ENCODE measurements around the gene POMT1.

DNA sequence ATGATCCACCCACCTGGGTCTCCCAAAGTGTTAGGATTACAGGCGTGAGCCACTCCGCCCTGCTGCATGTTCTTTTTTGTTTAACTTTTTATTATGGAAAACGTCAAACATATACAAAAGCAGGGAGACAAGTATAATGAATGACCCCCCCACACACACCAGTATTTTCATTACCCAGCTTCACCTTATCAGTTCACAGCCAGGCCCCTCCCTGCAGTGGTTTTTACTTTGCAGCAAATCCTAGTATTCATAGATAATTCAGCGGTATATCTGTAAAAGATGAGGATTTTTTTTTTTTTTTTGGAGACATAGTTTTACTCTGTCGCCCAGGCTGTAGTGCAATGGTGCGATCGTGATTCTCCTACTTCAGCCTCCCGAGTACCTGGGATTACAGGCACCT lies 2.3 kb downstream of the POMT1 start:
- TF ChIP-seq, protein P1, sequence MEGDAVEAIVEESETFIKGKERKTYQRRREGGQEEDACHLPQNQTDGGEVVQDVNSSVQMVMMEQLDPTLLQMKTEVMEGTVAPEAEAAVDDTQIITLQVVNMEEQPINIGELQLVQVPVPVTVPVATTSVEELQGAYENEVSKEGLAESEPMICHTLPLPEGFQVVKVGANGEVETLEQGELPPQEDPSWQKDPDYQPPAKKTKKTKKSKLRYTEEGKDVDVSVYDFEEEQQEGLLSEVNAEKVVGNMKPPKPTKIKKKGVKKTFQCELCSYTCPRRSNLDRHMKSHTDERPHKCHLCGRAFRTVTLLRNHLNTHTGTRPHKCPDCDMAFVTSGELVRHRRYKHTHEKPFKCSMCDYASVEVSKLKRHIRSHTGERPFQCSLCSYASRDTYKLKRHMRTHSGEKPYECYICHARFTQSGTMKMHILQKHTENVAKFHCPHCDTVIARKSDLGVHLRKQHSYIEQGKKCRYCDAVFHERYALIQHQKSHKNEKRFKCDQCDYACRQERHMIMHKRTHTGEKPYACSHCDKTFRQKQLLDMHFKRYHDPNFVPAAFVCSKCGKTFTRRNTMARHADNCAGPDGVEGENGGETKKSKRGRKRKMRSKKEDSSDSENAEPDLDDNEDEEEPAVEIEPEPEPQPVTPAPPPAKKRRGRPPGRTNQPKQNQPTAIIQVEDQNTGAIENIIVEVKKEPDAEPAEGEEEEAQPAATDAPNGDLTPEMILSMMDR (IDR thresholded peaks at IDR 0.05): no peak
- TF ChIP-seq POLR2AphosphoS5 (IDR thresholded peaks at IDR 0.05; ENCODE audit: low read depth, low read length) (no peak), TCF7L2 (IDR thresholded peaks at IDR 0.05; ENCODE audit: low read depth, low read length) (no peak)
- TF ChIP-seq, protein P2, sequence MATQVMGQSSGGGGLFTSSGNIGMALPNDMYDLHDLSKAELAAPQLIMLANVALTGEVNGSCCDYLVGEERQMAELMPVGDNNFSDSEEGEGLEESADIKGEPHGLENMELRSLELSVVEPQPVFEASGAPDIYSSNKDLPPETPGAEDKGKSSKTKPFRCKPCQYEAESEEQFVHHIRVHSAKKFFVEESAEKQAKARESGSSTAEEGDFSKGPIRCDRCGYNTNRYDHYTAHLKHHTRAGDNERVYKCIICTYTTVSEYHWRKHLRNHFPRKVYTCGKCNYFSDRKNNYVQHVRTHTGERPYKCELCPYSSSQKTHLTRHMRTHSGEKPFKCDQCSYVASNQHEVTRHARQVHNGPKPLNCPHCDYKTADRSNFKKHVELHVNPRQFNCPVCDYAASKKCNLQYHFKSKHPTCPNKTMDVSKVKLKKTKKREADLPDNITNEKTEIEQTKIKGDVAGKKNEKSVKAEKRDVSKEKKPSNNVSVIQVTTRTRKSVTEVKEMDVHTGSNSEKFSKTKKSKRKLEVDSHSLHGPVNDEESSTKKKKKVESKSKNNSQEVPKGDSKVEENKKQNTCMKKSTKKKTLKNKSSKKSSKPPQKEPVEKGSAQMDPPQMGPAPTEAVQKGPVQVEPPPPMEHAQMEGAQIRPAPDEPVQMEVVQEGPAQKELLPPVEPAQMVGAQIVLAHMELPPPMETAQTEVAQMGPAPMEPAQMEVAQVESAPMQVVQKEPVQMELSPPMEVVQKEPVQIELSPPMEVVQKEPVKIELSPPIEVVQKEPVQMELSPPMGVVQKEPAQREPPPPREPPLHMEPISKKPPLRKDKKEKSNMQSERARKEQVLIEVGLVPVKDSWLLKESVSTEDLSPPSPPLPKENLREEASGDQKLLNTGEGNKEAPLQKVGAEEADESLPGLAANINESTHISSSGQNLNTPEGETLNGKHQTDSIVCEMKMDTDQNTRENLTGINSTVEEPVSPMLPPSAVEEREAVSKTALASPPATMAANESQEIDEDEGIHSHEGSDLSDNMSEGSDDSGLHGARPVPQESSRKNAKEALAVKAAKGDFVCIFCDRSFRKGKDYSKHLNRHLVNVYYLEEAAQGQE (IDR thresholded peaks at IDR 0.05; ENCODE audit: insufficient read depth in 1 of 2, low read depth in 2 of 2, low read length in 1 of 2): no peak
